Kidney (tissue), 14 donors: ENCODE measurements around the gene NEDD4L. TPM values are rescaled to one million over a fixed set of nuclear protein-coding genes. Genes with fewer than 3 reads are reported as not detected.
A peak's percentile ranks its signal among the peaks of the same experiment; 100 is the strongest.

Source experiments
- DNase-seq, 5 donors: peaks; one replicate each; pipeline ENCODE4 v3.0.0-alpha.2; 2013 to 2020
- FAIRE-seq: peaks from 2 replicates; lab custom pipeline; 2012; peaks lifted over from hg19 to GRCh38; lab: Jason Lieb, UNC
- H3K27ac ChIP-seq, 2 donors: one replicate each; pipeline ENCODE4 v1.7.0; 2013; ENCODE audit warnings: low read depth in 2 of 2, low read length in 2 of 2, inconsistent platforms in 1 of 2
- H3K27me3 ChIP-seq: one replicate; pipeline ENCODE4 v1.7.1; 2013; ENCODE audit warnings: low read length, inconsistent platforms; ENCODE audit not compliant: control insufficient read depth, insufficient read depth
- H3K36me3 ChIP-seq, 3 donors: one replicate each; pipeline versions ENCODE4 v1.7.0 to v1.7.1; 2013; ENCODE audit warnings: low read length in 3 of 3, control low read depth in 1 of 3, inconsistent platforms in 1 of 3; ENCODE audit not compliant: insufficient read depth in 3 of 3, control insufficient read depth in 2 of 3
- H3K4me1 ChIP-seq, 3 donors: one replicate each; pipeline versions ENCODE4 v1.7.0 to v1.7.1; 2013; ENCODE audit warnings: low read length in 3 of 3, inconsistent platforms in 1 of 3, low read depth in 1 of 3; ENCODE audit not compliant: control insufficient read depth in 2 of 3, insufficient read depth in 2 of 3
- H3K4me3 ChIP-seq, 3 donors: one replicate each; pipeline versions ENCODE4 v1.7.0 to v1.8.1; 2013; ENCODE audit warnings: low read length in 3 of 3, control low read depth in 1 of 3, inconsistent platforms in 1 of 3
- H3K9ac ChIP-seq, 3 donors: one replicate each; pipeline versions ENCODE4 v1.7.0 to v1.7.1; 2013; ENCODE audit warnings: low read length in 3 of 3, control low read depth in 1 of 3, inconsistent platforms in 1 of 3
- H3K9me3 ChIP-seq, 3 donors: one replicate each; pipeline versions ENCODE4 v1.7.0 to v1.7.1; 2013; ENCODE audit warnings: low read length in 3 of 3, control low read depth in 1 of 3, inconsistent platforms in 1 of 3; ENCODE audit not compliant: control insufficient read depth in 2 of 3, insufficient read depth in 1 of 3
- intact Hi-C: fragments of 100-400 bp; cut with DNase I; formaldehyde crosslinking; loops from one replicate; pipeline ENCODE4 v1.11.1; 2022
- polyA plus RNA-seq: library from polyadenylated mRNA; stranded (reverse); fragments of 350-450 nt; fragmentation: Illumina TruSeq; extraction: RNeasy Lipid Tissue Mini Kit (QIAGEN cat#74804); gene quantifications from one replicate; pipeline ENCODE4 v1.2.3, GENCODE V29; 2014; ENCODE audit warnings: low read depth, low replicate concordance; ENCODE audit not compliant: insufficient read depth
- total RNA-seq: library from RNA; stranded (reverse); fragmentation: NEBNext Ultra II Directional; extraction: Animal tissue kit (Norgen Biotek cat#: 25700); gene quantifications from one replicate; pipeline ENCODE4 v1.2.1, GENCODE V29; 2021
- TF ChIP-seq, protein P1 (sequence below): IDR thresholded peaks from 3 replicates; pipeline ENCODE4 v1.5.1; 2012; ENCODE audit warnings: mild to moderate bottlenecking, moderate library complexity, borderline replicate concordance; ENCODE audit not compliant: insufficient read depth; ENCODE audit errors: extremely low read depth
- donor health status: control.
- donor health status: control.
- donor health status: control.
- donor health status: control.
- donor health status: control.
- donor health status: DM: yes; HTN: yes; CAD: no.
- donor health status: Normal renal cell carcinoma (clear cell type).

Gene NEDD4L
- total and polyA plus RNA-seq, 2 donors from 2014 or later, result 90.8 to 95.7 TPM

DNA sequence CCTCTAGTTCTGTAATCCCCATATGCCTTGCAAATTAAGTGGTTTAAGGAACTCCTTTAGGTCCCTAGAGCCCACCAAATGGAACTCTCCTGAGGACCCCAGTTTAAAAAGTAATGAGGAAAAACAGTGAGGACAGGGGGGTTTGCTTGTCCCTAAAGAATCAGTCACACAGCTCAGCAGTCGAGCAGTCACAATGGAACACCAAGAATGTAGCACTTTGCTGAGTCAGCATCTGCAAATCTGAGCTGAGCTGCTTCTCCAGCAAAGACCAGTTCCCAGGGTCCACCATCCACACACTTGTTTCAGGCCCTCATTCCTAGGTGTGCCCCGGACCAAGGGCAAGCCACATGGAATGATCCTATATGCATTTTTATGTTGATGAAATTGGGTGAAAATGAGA lies 46.2 kb upstream of the NEDD4L start:
- Histone ChIP-seq H3K9me3 (no peaks in the 10 kb centered on the region), H3K27ac (no peak overlapping the region), H3K36me3 (no peaks in the 10 kb centered on the region), H3K4me1 (no peaks in the 10 kb centered on the region), H3K27me3 (no peaks in the 10 kb centered on the region), H3K9ac (no peak overlapping the region), H3K4me3 (no peak overlapping the region)
- intact Hi-C loops, result no loop called here
- TF ChIP-seq, protein P1, sequence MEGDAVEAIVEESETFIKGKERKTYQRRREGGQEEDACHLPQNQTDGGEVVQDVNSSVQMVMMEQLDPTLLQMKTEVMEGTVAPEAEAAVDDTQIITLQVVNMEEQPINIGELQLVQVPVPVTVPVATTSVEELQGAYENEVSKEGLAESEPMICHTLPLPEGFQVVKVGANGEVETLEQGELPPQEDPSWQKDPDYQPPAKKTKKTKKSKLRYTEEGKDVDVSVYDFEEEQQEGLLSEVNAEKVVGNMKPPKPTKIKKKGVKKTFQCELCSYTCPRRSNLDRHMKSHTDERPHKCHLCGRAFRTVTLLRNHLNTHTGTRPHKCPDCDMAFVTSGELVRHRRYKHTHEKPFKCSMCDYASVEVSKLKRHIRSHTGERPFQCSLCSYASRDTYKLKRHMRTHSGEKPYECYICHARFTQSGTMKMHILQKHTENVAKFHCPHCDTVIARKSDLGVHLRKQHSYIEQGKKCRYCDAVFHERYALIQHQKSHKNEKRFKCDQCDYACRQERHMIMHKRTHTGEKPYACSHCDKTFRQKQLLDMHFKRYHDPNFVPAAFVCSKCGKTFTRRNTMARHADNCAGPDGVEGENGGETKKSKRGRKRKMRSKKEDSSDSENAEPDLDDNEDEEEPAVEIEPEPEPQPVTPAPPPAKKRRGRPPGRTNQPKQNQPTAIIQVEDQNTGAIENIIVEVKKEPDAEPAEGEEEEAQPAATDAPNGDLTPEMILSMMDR, result no peak
- FAIRE-seq (no peak), DNase-seq (peak in 2 of 5 donors; percentile 18 to 23)

DNA sequence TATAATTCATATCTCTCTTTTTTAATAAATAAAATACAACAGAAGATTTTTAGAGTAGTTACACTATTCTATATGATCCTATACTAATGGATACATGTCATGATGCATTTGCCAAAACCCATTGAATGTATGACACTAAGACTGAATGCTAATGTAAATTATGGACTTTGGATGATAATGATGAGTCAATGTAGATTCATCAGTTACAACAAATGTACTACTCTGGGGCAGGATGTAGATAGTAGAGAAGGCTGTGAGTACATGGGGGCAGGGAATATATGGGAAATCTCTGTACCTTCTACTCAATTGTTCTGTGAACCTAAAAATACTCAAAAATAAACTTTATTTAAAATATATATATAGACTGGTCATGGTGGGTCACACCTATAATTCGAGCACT lies 45.6 kb upstream of the NEDD4L start:
- intact Hi-C loops, result no loop called here
- FAIRE-seq, result no peak
- H3K9ac ChIP-seq, result no peak overlapping the region
- no peaks in the 10 kb centered on the region for H3K9me3 ChIP-seq
- no peaks in the 10 kb centered on the region for H3K27me3 ChIP-seq
- H3K36me3 ChIP-seq, result no peaks in the 10 kb centered on the region
- DNase-seq, result no peak
- no peak overlapping the region for H3K4me3 ChIP-seq
- no peaks in the 10 kb centered on the region for H3K4me1 ChIP-seq
- TF ChIP-seq, protein P1, result no peak
- H3K27ac ChIP-seq, result no peak overlapping the region

DNA sequence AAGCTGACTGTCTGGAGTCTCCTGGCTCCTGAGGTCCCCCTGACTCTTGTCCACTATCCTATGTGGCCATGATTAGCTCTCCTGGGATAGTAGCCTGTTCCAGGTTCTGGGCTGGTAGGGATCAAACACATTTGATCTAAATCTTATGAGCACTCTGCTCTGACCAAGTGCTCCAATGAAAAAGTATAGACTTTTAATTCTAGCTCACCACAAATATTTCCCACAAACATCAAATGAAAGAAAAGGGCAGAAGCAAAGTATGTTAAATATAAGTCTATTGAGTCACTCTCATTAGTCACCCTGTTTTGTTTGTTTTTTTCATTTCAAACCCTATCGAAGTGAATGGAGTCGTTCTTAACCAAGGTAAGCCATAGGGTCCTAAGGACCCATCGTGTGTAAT lies 39.7 kb upstream of the NEDD4L start:
- intact Hi-C loops, result no loop called here
- no peaks in the 10 kb centered on the region for H3K4me1 ChIP-seq
- no peak overlapping the region for H3K4me3 ChIP-seq
- TF ChIP-seq, protein P1, result no peak
- DNase-seq (no peak), FAIRE-seq (no peak)
- H3K36me3 ChIP-seq, result no peaks in the 10 kb centered on the region
- H3K9ac ChIP-seq, result no peak overlapping the region
- no peaks in the 10 kb centered on the region for H3K27me3 ChIP-seq
- no peaks in the 10 kb centered on the region for H3K9me3 ChIP-seq
- no peak overlapping the region for H3K27ac ChIP-seq

DNA sequence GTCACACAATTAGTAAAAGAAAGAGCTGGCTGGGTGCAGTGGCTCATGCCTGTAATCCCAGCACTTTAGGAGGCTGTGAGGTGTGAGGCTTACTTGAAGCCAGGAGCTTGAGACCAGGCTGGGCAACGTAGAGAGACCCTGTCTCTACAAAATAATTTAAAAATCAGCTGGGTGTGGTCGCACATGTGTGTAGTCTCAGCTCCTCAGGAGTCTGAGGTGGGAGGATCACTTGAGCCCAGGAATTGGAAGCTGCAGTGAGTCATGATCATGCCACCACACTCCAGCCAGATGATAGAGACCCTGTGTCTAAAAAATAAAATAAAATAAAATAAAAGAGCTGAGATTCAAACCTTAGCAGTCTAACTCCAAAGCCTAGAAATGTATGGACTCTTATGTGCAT lies 39.0 kb upstream of the NEDD4L start:
- Histone ChIP-seq H3K27me3 (no peaks in the 10 kb centered on the region), H3K4me1 (no peaks in the 10 kb centered on the region), H3K4me3 (no peak overlapping the region), H3K9ac (no peak overlapping the region), H3K36me3 (no peaks in the 10 kb centered on the region), H3K9me3 (no peaks in the 10 kb centered on the region), H3K27ac (no peak overlapping the region)
- TF ChIP-seq, protein P1, result no peak
- intact Hi-C loops, result no loop called here
- DNase-seq, result no peak
- FAIRE-seq, result no peak
